ENCODE data around the gene SATB2.

- no peak for TF ChIP-seq CTCF (IDR thresholded peaks at IDR 0.05)
- TF ChIP-seq POLR2A (IDR thresholded peaks at IDR 0.05): no peak
- TF ChIP-seq POLR2AphosphoS5 (IDR thresholded peaks at IDR 0.05): no peak
Measured at GRCh38 chr2:199316851-199317250, 140.9 kb downstream of the SATB2 start.

Measured in breast epithelium (tissue), 3 donors.